GM21723 (cell line): ENCODE measurements around the gene FLYWCH2.
A peak's percentile ranks its signal among the peaks of the same experiment; 100 is the strongest.
"Not testable (repeated sequence)": the region's sequence is repeated elsewhere in the genome, so short reads cannot be mapped to it uniquely, and the experiment has no call there.

Source experiments
- ATAC-seq: cut with Tn5 transposase; IDR thresholded peaks from one replicate; pipeline ENCODE4 v1.9.1; 2021; ENCODE audit warnings: mild to moderate bottlenecking, moderate library complexity; ENCODE audit not compliant: unreplicated experiment

Gene FLYWCH2

DNA sequence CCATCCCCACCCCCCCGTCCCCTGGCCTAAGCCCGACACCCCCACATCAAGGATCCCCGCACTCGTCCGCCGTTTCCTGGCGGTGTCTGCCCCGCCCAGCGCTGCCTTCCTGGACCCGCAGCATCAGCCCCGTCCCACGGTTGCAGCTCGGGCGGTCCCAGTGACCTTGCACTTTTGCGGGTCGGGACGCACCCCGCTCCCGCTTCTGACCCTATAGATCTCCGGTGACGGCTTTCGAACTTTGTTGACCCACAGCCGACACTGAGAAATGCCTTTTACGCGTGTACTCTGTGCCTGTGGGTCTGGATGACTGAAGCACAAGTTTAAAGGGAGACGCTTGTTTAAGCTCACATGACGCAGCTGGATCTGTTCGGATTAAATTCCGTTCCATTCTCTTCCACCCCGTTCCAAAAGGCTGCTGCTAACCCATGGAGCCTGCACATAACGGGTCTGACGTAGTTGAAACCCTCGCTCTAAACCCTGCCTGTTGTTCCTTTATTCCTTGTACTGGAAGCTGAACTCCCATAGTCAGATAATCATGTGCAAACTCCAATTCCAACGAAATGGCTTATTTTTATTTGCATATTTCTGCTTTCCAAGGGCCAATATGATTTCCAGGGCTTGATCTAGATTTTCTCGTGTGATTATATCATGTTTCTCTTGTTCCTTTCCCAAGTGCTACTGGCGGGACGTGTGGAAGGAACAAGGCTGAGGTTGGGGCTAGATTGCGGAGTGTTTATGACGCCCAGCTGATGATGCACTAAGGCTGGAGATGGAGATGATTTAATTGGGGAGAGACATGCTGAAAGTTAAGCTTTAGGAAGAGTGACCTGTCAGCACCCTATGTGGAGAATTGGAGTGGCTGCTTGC, 29.6 kb downstream of the FLYWCH2 start:
- peak; percentile 13 for ATAC-seq

DNA sequence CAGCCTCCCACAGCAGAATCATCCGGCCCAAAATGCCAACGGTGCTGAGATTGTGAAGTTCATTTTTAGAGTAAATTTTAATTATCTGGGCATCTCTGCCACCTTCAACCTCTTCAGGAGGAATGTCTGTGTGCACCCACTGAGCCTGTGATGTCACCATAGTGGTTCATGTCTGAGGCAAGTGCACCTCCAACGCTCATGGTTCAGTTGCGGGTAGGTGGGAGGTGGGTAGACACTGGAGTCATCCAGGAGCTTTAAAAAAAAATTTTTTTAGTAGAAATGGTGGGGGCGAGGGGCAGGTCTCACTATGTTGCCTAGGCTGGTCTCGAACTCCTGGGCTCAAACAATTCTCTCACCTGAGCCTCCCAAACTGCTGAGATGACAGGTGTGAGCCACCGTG, 30.6 kb downstream of the FLYWCH2 start:
- no peak for ATAC-seq

DNA sequence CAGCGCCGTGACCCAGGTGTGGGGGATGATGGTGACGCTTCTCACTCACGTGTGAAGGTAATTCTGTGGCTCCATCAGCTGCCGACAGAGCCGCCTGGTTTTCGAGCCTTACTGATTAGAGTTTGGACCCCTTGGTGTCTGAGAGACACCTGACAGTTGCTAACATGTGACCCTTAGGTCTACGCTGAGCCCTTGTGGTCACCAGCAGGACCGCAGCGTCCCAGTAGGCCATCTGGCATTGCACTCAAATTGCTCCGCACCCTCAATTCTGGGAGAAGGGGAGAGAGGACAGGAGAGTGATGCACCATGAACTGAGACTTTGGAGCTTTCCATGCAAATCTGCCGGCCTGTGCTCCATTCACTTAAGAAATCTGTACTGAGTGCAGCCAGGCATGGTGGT, 31.2 kb downstream of the FLYWCH2 start:
- no peak for ATAC-seq

DNA sequence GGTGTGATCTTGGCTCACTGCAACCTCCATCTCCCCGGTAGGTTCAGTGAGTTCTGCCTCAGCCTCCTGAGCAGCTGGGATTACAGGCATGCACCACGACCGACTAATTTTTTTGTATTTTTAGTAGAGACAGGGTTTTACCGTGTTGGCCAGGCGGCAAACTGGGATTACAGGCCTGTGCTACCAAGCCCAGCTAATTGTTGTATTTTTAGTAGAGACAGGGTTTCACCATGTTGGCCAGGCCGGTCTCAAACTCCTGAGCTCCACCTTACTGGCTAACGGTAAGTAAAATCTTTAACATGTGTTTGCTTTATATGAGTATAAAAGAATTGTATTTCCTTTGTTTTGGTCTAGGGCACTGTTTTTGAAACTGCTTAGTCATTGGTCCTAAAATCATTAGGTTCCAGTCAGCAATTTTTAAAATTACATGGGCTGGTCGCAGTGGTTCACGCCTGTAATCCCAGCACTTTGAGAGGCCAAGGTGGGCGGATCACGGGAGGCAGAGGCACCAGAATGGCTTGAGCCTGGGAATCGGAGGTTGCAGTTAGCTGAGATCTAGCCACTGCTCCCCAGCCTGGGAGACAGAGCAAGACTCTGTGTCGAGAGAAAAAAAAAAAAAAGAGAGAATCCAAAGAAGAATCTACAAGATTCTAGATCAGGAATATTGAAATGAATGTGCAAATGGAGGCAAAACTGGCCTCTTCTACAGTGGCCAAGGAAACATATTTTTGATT, 32.3 kb downstream of the FLYWCH2 start:
- no peak for ATAC-seq

DNA sequence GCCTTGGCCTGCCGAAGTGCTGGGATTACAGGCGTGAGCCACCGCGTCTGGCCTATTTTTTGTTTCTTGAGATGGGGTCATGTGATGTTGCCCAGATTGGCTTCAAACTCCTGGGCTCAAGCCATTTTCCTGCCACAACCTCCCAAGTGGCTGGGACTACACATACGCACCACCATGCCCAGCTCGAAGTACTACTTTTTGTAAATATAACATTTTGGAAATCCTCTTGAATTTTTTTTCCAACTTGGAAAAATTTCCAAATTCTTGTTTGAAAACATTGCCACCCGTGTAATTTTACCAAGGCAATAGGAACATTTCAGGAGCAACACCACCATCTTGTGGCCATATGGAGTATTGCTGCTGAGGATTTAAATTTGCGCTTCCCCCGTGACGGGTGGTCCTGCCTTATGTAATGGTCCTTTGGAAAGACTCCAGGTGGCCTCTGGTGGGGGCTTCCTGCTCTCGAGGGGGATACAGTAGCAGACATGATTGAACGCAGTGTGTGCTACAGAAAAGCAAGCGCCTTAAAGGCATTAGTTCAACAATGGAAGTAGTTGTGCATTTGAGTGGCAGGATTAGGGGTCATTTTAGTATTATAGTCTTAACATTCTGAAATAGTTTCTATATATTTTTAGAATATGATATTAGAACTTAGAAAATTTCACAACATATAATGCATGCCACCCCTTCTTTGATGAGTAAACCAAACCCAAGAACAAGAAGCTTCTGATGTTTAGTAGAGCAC, 36.7 kb downstream of the FLYWCH2 start:
- ATAC-seq = no peak

DNA sequence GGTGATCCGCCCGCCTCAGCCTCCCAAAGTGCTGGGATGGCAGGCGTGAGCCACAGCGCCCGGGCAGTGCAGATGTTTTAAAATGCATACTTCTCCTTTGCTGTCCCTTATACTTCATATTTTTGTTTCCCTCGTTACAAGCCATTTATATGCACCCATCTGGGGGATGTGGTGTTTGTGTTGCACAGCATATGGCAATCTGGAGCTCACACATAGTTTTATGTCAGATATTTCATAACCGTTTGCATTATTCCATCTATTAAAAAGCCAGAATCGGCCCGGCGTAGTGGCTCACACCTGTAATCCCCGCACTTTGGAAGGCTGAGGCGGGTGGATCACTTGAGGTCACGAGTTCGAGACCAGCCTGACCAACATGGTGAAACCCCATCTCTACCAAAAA, 40.5 kb downstream of the FLYWCH2 start:
- ATAC-seq = no peak

DNA sequence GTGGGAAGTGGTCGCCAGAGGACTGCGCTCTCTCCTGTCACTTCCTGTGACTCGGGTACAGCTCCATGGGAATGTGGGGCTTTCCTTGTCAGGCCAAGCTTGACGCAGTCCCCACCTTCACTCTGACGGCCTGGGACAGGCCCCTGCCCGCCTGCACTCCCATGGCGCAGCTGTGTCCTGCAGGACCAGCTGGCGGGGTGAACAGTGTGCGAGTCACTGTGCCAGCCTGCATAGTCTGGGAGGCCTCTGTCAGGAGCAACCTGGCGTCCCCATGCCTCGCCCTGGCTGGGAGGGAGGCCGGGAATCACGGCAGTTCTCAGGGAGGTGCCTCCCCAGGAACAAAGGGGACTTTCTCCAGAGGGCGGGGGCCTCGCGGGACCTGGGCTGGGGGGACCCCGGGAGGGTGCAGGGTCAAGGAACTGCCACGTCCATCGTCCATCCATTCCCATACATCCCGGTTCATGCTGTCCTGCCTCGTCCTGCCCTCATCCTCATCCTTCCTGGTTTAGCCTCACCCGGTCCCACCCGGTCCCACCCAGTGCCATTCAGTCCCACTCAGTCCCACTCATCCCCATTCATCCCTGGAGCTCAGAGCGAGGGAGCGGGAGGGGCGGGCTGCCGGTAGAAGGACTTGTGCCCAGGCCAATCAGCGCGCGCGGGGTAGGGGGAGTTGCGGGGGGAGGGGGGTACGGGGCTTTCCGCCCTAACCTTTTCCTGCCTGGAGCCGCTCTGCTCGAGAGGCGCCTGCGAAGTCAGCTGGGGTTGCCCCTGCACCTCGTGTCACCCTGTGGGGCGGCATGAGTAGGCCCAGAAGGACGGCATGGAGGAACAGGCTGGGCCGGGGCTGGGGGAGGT, 42.1 kb downstream of the FLYWCH2 start:
- ATAC-seq = no peak

DNA sequence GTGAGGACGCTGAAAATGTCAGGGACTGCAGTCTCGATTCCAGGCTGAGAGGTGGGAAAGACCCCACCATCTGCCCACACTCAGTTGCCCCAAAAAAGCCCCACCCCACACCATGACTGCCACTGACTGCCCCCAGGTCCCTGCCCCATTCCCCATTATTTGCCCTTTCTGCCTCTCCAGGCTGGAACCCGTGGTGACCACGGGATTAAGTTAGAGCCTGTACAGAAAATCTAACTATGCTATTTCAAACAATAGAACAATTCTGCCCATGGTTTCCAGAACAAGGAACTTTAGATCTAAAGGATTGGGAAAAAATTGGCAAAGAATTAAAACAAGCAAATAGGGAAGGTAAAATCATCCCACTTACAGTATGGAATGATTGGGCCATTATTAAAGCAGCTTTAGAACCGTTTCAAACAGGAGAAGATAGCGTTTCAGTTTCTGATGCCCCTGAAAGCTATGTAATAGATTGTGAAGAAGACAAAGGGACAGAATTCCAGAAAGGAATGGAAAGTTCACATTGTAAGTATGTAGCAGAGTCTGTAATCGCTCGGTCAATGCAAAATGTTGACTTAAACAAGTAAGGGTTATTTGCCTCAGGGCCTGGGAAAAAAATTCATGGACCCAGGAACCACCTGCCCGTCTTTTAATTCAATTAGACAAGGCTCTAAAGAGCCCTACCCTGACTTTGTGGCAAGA, 43.1 kb downstream of the FLYWCH2 start:
- no peak for ATAC-seq

DNA sequence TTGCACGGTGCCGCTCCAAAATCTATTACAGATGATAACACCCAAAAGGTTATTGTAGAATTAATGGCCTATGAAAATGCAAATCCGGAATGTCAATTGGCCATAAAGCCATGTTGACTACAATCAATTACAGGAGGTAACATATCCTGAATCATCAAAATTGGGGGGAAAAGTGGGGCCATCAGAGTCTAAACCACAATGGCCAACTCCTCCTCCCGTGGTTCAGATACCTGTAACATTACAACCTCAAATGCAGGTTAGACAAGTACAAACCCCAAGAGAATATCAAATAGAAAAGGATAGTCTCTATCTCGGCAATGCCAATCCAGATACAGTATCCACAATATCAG, 43.6 kb downstream of the FLYWCH2 start:
- ATAC-seq = no peak

DNA sequence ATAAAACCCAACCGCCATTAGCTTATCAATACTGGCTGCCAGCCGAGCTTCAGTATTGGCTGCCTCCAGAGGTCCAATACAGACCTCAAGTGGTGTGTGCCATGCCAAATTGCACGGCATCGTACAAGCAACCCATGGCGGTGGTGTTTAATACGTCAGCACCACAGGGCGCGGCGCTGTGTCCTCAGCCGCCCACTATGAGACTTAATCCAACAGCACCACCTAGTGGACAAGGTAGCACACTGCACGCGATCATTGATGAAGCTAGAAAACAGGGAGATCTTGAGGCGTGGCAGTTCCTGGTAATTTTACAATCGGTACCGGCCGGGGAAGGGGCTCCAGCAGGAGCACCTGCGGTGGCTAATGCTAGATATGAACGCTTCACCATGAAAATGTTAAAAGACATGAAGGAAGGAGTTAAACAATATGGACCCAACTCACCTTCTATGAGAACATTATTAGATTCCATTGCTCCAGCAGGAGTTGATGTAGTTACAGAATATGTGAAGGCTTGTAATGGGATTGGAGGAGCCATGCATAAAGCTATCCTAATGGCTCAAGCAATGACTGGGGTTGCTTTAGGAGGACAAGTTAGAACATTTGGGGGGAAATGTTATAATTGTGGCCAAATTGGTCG, 44.1 kb downstream of the FLYWCH2 start:
- peak; percentile 72 for ATAC-seq

DNA sequence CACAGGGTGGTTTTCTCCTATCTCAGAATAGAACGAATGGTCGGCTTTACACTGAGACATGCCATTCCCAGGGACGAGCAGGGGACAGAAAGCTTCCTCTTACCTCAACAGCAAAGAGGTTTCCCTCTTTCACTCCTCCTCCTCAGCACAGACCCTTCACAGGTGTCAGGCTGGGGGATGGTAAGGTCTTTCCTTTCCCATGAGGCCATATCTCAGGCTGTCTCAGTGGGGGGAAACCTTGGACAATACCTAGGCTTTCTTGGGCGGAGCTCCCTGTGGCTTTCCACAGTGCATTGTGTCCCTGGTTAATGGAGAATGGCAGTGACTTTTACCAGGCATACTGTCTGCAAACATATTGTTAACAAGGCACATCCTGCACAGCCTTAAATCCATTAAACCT, 45.1 kb downstream of the FLYWCH2 start:
- ATAC-seq = not testable (repeated sequence)

DNA sequence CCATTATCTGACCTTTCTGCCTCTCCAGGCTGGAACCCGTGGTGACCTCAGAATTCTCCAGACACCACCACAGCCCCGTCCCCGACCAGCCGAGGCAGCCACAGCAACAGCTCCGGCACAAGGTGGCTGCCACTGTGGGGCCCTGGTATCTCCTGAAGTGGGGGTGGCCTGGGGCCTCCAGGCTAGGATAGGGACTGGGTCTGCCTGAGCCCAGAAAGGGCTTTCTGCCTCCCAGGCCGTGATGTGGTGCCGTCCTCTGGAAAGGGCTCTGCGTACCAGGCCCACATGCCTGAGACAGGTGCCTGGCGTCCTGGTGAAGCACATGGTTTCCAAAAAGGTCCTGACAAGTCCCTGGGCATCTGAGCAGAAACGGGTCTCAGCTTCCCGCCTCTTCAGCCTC, 45.8 kb downstream of the FLYWCH2 start:
- no peak for ATAC-seq

DNA sequence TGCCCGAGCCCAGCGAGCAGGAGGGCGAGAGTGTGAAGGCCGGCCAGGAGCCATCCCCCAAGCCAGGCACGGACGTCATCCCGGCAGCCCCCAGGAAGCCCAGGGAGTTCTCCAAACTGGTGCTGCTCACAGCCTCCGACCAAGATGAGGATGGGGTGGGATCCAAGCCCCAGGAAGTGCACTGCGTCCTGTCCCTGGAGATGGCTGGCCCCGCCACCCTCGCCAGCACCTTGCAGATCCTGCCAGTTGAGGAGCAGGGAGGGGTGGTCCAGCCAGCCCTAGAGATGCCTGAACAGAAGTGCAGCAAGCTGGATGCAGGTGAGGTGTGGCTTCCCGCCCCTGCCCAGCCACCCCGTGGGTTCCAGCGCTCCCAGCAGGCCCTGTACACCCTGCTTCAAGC, 46.7 kb downstream of the FLYWCH2 start:
- no peak for ATAC-seq

DNA sequence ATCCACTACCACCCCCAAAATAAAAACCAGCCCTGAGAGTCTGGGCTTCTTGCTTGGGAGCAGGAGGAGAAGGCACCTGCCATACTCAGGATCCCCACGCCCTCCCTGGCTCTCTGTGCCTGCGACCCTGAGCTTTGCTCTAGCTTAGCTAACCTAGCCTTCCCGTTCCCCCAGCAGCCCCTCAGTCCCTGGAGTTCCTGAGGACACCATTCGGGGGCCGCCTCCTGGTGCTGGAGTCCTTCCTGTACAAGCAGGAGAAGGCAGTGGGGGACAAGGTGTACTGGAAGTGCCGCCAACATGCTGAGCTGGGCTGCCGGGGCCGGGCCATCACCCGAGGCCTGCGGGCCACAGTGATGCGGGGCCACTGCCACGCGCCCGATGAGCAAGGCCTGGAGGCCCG, 47.2 kb downstream of the FLYWCH2 start:
- no peak for ATAC-seq

DNA sequence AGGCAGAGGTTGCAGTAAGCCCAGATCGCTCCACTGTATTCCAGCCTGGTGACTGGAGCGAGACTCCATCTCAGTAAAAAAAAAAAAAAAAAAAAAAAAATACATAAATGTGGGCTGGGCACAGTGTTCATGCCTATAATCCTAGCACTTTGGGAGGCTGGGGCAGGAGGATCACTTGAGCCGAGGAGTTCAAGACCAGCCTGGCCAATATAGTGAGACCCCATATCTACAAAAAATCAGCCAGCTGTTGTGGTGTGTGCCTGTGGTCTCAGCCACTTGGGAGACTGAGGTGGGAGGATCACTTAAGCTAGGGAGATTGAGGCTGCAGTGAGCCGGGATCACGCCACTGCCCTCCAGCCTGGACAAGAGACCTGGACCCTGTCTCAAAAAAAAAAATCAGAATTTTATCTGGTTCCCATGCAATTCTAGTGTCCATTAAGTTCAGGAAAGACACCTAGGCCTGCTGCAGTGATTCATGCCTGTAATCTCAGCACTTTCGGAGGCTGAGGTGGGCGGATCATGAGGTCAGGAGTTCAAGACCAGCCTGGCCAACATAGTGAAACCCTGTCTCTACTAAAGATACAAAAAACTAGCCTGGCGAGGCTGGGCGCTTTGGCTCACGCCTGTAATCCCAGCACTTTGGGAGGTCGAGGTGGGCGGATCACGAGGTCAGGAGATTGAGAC, 48.4 kb downstream of the FLYWCH2 start:
- not testable (repeated sequence) for ATAC-seq

DNA sequence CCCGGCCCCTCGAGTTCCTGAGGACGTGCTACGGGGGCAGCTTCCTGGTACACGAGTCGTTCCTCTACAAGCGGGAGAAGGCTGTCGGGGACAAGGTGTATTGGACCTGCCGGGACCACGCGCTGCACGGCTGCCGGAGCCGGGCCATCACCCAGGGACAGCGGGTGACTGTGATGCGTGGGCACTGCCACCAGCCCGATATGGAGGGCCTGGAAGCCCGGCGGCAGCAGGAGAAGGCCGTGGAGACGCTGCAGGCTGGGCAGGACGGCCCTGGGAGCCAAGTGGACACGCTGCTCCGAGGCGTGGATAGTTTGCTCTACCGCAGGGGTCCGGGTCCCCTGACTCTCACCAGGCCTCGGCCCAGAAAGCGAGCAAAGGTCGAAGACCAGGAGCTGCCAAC, 50.1 kb downstream of the FLYWCH2 start:
- no peak for ATAC-seq

DNA sequence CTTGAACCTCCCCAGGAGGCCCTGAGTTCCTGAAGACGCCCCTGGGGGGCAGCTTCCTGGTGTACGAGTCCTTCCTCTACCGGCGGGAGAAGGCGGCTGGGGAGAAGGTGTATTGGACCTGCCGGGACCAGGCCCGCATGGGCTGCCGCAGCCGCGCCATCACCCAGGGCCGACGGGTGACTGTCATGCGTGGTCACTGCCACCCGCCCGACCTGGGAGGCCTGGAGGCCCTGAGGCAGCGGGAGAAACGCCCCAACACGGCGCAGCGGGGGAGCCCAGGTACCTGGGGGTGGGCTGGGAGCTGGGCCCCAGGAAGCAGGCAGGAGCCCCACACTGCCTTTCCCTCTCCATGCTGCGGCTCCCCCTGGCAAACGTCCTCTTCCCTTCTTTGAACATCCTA, 50.7 kb downstream of the FLYWCH2 start:
- no peak for ATAC-seq

DNA sequence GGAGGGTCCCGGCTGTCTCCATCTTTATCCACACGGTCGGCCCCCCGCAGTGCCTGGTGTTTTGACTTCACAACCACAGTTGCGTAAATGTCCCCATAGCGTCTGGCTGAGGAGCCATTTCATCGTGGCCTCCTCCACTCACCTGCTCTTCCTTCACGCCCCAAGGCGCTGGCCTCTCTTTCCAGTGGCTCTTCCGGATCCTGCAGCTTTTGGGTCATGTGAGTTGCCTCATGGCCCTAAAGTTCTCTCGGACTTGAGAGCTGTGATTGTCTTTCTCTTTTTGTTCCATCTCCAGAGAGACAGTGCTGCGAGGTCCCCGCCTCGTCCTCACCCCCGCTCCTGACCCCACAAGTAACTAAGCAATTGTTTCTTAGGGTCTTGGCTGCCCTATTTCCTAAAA, 51.4 kb downstream of the FLYWCH2 start:
- no peak for ATAC-seq

DNA sequence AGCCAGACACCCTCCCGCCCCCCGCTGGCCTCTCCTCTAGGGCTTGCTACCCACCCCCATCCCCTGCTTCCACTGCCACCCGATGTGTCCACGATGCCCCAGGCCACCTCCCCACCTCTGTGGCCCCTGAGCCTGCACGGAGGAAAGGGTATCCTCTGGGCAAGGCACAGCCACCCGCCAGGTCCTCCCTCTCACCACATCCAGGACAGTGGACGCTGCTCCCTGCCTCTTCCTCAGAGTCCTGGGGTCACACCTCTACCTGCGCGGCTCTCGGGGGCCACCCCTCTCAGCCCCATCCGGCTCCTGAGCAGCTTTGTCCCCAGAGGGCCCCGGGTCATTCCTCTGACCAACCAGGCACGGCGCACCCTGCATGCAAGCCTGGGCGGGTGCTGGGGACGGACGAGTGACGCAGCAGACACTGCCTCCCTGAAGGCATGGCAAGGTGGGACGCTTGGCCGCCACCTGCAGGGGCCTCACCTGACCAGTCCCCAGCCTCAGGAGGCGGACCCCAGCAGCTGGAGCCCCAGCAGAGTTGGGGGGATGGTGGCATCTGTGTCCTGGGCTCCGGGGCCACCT, 53.5 kb downstream of the FLYWCH2 start:
- ATAC-seq = no peak
